DMS53 treated with DMSO at 0.1 percent for 48 hours (cell line): ENCODE data around the gene NEK11.
"Not testable (repeated sequence)": the region's sequence is repeated elsewhere in the genome, so short reads cannot be mapped to it uniquely, and the experiment has no call there.

Experiments used
- DNase-seq: peaks from one replicate; lab custom pipeline; 2025; ENCODE audit not compliant: unreplicated experiment; lab: John Stamatoyannopoulos, UW

Gene NEK11

GRCh38 chr3:131285456-131285855 is 258.8 kb downstream of the NEK11 start:
- no peak for DNase-seq

DNA sequence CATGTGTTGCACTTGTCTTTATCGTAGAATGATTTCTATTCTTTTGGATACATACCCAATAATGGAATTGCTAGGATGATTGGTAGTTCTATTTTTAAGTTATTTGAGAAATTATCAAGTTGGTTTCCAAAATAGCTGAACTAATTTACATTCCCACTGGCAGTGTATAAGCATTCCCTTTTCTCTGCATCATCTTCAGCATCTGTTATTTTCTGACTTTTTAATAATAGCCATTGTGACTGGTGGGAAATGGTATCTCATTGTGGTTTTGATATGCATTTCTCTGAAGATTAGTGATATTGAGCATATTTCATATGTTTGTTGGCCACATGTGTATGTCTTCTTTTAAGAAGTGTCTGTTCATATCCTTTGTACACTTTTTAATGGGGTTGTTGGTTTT is 273.2 kb downstream of the NEK11 start:
- DNase-seq = no peak

DNA sequence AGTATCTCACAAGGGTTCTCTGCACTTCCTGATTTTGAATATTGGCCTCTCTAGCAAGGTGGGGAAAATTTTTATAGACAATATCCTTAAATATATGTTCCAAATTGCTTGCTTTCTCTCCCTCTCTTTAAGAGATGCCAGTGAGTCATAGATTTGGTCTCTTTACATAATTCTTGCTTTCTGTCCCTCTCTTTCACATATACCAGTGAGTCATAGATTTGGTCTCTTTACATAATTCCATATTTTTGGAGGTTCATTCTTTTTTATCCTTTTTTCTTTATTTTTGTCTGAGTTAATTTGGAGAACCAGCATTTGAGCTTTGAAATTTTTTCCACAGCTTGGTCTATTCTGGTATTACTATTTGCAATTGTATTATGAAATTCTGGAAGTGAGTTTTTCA is 277.2 kb downstream of the NEK11 start:
- no peak for DNase-seq

DNA sequence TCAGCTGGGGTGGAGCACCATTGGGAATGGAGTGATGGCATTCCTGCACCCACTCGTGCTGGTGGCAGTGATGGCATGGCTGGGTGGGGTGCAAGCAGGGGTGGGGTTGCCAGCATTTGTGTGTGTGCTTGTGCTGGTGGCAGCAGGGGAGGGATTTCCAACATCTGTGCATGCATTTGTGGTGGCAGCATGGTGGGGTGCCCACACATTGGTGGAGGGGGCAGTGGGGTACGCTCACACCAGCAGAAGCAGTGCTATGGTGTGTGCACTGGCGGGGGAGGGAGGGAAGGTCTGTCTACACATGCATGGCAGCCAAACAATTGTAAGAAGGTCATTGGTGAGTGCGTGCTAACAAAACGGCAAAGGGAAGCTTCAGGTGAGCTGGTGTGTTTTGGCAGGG is 278.2 kb downstream of the NEK11 start:
- no peak for DNase-seq

- DNase-seq = no peak
Observed at GRCh38 chr3:131306242-131306641, 279.6 kb downstream of the NEK11 start.

GRCh38 chr3:131314318-131314717 is 287.6 kb downstream of the NEK11 start:
- no peak for DNase-seq

GRCh38 chr3:131315162-131315561 is 288.5 kb downstream of the NEK11 start:
- DNase-seq = no peak

DNA sequence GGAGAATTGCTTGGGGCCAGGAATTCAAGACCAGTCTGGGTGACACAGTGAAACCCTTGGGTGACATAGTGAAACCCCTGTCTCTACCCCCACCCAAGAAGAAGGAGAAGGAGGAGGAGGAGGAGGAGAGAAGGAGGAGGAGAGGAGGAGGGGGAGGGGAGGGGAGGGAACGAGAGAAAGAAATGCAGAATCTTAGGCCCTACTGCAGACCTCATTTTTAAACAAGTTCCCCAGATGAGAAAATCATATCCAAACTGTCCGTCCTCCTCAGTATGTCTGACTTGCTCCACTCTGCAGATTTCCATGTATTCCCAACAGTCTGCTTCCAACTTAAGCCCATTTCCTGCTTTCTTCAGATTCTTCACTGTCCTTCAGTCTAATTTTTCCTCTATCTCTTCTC is 291.0 kb downstream of the NEK11 start:
- DNase-seq = no peak

GRCh38 chr3:131323014-131323413 is 296.3 kb downstream of the NEK11 start:
- no peak for DNase-seq

- no peak for DNase-seq
Observed at GRCh38 chr3:131323792-131324191, 297.1 kb downstream of the NEK11 start.

DNA sequence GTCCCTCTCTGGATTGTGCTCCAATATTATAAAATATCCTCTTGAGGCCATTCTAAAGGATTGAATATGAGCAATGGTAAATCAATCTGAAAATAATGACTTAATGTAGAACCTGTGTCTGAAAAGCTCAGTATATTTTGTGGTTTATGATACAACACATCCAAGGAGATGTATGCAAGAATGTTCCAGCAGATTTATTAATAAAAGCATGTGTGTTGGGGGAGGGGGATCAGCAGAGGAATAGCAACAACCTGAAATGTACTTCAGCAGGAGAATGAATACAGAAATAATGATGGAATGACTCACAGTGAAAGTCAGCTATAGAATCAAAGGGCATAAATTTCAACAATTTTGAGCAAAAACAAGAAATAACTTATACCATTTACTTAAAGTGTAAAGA is 298.2 kb downstream of the NEK11 start:
- no peak for DNase-seq

DNA sequence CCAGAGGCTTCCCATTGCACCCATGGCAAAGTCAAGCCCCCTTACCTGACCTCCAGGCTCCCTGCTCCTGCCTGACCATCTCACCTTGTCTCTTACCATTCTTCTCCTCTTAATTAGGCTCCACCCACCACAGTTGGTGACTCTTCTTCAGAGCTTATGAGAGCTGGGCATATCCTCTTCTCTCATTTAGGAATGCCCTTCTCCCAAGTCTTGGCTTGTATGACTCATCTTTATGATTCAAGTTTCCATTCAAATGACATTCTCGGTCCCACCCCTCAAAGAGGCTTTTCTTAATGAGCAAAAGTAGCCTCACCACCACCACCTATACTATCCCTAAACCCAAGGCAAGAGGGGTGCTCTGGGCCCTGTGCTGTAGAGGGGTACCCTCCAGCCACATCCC is 299.6 kb downstream of the NEK11 start:
- DNase-seq = no peak

GRCh38 chr3:131328721-131329120 is 302.0 kb downstream of the NEK11 start:
- no peak for DNase-seq

DNA sequence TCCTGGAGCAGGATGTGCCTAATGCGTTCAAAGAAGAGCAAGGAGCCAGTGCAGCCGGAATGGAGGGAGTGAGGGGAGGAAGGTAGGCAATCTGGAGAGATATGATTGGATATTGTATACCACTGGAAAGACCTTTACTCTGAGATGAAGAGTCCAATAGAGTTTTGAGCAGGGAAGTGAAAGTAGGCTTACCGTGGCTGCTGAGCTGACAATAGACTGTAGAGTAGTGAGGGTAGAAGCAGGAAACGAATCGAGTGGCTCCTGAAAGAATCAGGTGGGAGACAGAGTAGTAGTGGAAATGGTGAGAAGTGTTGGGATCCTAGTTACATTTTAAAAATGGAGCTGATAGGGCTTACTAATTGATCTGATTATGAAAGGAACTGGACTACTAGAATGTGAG is 303.1 kb downstream of the NEK11 start:
- DNase-seq = no peak

- DNase-seq = not testable (repeated sequence)
Observed at GRCh38 chr3:131331456-131332085, 304.9 kb downstream of the NEK11 start.

DNA sequence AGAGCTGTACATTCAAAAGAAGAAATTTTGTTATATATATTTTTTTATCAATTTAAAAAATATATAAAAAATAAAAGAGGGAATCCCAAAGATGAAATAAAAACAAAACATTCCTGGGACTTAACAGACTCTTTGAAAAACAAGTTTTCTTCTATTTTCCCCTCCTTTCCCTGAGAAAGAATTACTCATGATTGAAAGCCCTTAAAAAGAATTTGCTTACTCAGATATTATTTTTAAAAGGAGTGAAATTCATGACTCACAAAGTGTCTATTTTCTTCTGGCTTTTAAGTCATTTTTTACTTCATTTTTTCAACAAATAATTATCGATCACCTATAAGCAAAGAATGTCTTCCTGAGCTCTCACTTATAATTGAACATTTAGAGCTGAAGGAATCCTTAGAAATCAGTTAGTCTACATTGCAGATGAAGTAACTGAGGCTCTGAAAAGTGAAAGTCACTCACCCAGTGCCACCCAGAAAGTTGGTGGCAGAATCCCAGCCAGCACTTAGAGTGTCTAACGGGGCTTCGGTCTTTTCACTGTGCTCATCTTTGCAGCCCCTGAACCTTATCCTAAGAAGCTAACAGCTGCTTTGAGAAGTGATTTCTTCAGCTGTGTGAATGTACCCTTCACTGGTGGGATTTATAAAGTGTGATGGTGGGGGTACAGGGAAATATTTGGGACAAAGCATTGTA is 312.4 kb downstream of the NEK11 start:
- DNase-seq = no peak

GRCh38 chr3:131341761-131342160 is 315.1 kb downstream of the NEK11 start:
- DNase-seq = no peak

GRCh38 chr3:131348911-131349310 is 322.2 kb downstream of the NEK11 start:
- DNase-seq = no peak

- no peak for DNase-seq
Observed at GRCh38 chr3:131349454-131349853, 322.8 kb downstream of the NEK11 start.

DNA sequence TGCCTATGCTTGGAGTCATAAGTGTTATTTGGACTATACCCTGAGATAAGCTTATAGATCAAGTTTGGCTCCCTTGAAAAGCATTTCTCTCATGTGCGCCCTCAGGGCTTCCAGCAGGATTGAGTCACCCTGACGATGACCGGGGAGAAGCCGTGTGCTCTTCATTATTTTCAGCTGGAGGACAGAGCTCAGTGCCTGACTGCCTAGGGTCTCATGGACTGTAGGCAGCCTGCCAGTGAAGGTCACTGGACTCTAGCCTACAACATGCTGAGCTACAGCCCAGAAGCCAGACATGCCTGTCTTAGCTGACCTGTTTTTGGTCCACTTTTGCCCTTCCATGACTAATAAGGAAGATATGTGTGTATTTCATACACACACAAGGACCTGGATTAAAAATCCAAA is 323.3 kb downstream of the NEK11 start:
- DNase-seq = no peak

- no peak for DNase-seq
Observed at GRCh38 chr3:131350506-131350905, 323.8 kb downstream of the NEK11 start.

- DNase-seq = no peak
Observed at GRCh38 chr3:131353016-131353877, 326.6 kb downstream of the NEK11 start.
